ENCODE measurements around the gene KLHDC8B. TPM values are rescaled to one million over a fixed set of nuclear protein-coding genes. Genes with fewer than 3 reads are reported as not detected.

The KLHDC8B gene
- 3.2 to 6.7 TPM (median 5.4 TPM) in 5 replicates for total RNA-seq (2022; extraction: Qiagen RNA extraction)

DNA sequence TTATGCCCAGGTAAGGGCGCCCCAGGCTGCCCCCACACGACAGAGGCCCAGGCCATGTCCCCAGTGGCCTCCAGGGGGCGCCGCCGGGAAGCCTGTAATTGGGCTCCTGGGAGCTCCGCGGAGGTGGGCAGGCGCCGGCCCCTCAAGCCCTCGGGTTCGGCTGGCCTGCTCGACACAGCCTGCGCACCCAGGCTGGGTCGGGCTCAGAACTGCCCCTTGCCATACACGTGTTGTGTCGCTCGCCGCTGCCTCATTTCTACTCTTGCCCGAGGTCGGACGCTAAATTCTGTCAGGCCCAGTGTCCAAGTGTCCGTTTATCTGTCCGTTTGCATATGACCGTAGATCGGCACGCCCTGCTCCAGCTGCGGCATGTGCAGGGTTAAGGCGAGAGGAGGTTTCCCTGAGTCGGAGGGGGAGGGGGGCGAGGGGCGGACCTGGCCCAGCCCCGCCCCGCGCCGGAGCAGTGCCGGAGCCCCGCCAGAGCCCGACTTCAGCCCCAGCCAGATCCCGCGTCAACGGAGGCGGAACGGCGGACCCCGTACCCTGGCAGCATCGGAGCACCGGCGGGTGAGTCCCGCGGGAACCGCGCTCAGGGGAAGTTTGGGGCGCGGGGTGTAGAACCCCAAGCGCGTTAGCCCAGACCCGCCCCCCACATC, at the start of gene KLHDC8B:
KLHDC8B (plus strand) TSS at position 480 of the 656 bp plus-strand sequence. CDS start 1,172 bp downstream, outside the sequence.

DNA sequence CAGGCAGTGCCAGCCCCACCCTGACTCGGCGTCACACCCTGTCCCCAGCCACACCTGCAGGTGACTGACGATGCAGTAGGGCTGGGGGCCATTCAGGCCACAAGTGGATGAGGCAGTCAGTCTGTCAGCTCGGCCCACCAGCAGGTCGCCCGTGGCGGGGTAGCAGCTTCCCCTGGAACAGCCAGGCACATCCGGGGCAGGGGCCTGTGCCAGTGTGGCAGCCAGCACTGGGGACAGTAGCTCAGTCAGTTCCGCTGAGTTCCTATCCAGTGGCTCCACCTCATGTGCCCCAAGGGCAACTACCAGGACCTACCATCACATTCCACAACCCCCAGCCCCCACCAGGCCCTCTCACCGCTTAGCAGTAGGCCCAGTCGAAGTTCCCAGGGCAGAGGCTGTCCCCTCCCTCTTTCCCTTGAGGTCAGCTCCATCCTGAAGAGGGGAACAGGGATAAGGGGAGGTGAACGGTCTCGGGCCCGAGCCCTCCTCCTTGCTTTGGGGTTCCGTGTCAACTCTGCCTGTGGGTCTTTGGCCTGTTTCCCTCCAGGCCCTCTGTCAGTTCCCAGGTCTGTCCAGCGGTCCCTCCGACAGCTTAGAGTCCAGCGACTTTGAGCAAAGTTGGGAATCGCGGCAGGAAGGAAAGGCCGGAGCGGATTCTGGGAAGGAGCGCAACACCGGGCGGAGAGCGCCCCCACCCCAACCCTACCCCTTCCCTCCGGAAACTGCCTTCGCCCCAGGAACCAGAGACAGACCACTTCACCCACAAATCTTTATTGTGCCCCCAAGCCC, 38.8 kb upstream of the KLHDC8B start, which contains the start of gene LAMB2:
LAMB2 (minus strand) TSS at position 614 of the 789 bp plus-strand sequence; CDS start at position 431, 183 bp downstream.

DNA sequence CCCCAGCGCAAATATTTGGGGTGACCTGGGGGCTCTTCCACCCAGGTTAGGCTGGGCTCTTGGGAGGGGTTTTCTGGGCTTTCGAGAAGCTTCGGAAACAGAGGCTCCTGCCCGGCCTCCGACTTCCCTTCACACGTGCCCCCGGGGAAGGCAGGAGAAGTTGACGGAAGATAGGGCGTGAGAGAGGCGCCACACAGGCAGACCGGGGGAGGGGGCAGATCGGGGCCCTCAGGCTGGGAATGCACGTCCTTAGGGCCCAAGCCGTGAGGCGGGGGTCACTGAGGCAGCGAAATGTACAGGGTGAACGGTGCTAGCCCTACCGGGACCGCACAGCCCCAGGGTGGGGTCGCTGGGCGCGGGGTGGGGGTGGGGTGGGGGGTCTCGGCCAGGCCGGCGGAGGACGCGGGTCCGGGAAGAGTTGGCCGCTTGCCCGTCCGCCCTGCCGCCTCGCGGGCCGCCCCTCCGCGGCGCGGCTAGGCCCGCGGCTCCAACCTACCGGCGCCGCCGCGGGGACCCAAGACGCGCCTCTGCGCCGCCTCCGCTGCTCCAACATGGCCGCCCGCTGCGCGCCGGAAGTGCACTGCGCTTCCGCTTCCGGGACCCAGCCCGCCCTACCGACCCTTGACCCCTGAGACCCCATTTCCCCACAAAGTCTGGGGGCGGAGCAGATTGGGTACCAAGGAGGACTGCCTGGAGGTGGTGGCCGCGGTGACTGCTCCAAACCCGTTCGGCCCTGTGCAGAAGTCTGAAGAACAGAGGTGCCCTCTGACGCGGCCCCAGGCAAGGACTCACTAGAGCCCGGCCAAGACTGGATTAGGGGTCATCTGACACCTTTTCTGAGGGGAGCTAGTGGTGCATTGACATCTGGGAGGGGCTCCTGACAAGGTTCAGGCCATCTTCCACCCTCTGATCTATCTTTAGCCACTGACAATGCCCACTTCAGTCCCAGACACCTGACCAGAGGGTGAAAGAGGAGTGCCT, 5.3 kb upstream of the KLHDC8B start, which contains the start of gene CCDC71:
CCDC71 (minus strand) TSS at position 561 of the 981 bp plus-strand sequence. CDS start 2,123 bp downstream, outside the sequence.

Other genes starting within 250 kb of the KLHDC8B start
- gene P4HTM, start 181.4 kb upstream of the KLHDC8B start, total RNA-seq (2022; extraction: Qiagen RNA extraction): 12.2 to 20.2 TPM (median 17.5 TPM) in 5 replicates
- 65.0 to 73.0 TPM (median 69.3 TPM) in 5 replicates for gene WDR6, start 164.2 kb upstream of the KLHDC8B start, total RNA-seq (2022; extraction: Qiagen RNA extraction)
- gene DALRD3, start 153.0 kb upstream of the KLHDC8B start, total RNA-seq (2022; extraction: Qiagen RNA extraction): 20.3 to 25.8 TPM (median 24.4 TPM) in 5 replicates
- gene NDUFAF3, start 149.5 kb upstream of the KLHDC8B start, total RNA-seq (2022; extraction: Qiagen RNA extraction): 49.6 to 89.0 TPM (median 87.8 TPM) in 5 replicates
- gene IMPDH2, start 142.2 kb upstream of the KLHDC8B start, total RNA-seq (2022; extraction: Qiagen RNA extraction): 147 to 182 TPM (median 153 TPM) in 5 replicates
- 35.1 to 42.1 TPM (median 35.9 TPM) in 5 replicates for gene QRICH1, start 77.5 kb upstream of the KLHDC8B start, total RNA-seq (2022; extraction: Qiagen RNA extraction)
- 121 to 163 TPM (median 145 TPM) in 5 replicates for gene QARS1, start 66.8 kb upstream of the KLHDC8B start, total RNA-seq (2022; extraction: Qiagen RNA extraction)
- 20.0 to 23.6 TPM (median 21.9 TPM) in 5 replicates for gene USP19, start 50.8 kb upstream of the KLHDC8B start, total RNA-seq (2022; extraction: Qiagen RNA extraction)
- 92.5 to 109 TPM (median 101 TPM) in 5 replicates for gene LAMB2, start 38.5 kb upstream of the KLHDC8B start, total RNA-seq (2022; extraction: Qiagen RNA extraction)
- 11.6 to 15.2 TPM (median 14.6 TPM) in 5 replicates for gene CCDC71, start 5.3 kb upstream of the KLHDC8B start, total RNA-seq (2022; extraction: Qiagen RNA extraction)
- 1.5 to 2.4 TPM (median 2.2 TPM) in 5 replicates for gene C3orf62, start 105.6 kb downstream of the KLHDC8B start, total RNA-seq (2022; extraction: Qiagen RNA extraction)
- gene USP4, start 168.5 kb downstream of the KLHDC8B start, total RNA-seq (2022; extraction: Qiagen RNA extraction): 11.1 to 19.7 TPM (median 13.7 TPM) in 5 replicates
- gene GPX1, start 186.8 kb downstream of the KLHDC8B start, total RNA-seq (2022; extraction: Qiagen RNA extraction): 219 to 307 TPM (median 282 TPM) in 5 replicates
- gene RHOA, start 240.4 kb downstream of the KLHDC8B start, total RNA-seq (2022; extraction: Qiagen RNA extraction): 440 to 561 TPM (median 464 TPM) in 5 replicates
- gene TCTA, start 240.8 kb downstream of the KLHDC8B start, total RNA-seq (2022; extraction: Qiagen RNA extraction): 22.2 to 23.7 TPM (median 22.7 TPM) in 5 replicates